ENCODE data around the gene SLC25A21. TPM values are rescaled to one million over a fixed set of nuclear protein-coding genes. Genes with fewer than 3 reads are reported as not detected.

SLC25A21 gene
- total RNA-seq, 1 experiment from 2014 or later, result 7.1 TPM

GRCh38 chr14:36747411-36748184 is 424.8 kb downstream of the SLC25A21 start:
- Histone ChIP-seq H2BK20ac (ENCODE audit: low read depth, low read length, poor library complexity, severe bottlenecking) (no peak overlapping the region), H4K8ac (replicated peaks; ENCODE audit: insufficient read length, low read depth, low read length) (no peak overlapping the region), H2BK120ac (ENCODE audit: low read depth, low read length, poor library complexity, severe bottlenecking) (no peak overlapping the region), H3K14ac (ENCODE audit: insufficient read depth, low read length) (no peak overlapping the region), H2BK15ac (ENCODE audit: low read depth, low read length) (no peak overlapping the region), H3K4me2 (ENCODE audit: insufficient read depth, insufficient read length, low read length) (no peak overlapping the region), H2AK5ac (ENCODE audit: insufficient read length, low read length) (no peak overlapping the region), H3K23ac (ENCODE audit: insufficient read length, low read depth, low read length) (no peak overlapping the region), H2BK5ac (ENCODE audit: insufficient read length, low read length) (no peak overlapping the region), H3K56ac (ENCODE audit: insufficient read length, low read depth, low read length) (no peak overlapping the region), H3K18ac (ENCODE audit: insufficient read length, low read depth, low read length) (no peak overlapping the region), H3K9me3 (ENCODE audit: control insufficient read depth, low read depth, low read length) (no peaks in the 10 kb centered on the region), H2BK12ac (ENCODE audit: insufficient read length, low read depth, low read length) (no peak overlapping the region), H3T11ph (ENCODE audit: low read length) (no peak overlapping the region), H4K91ac (ENCODE audit: insufficient read length, low read depth, low read length) (no peak overlapping the region), H3K27ac (ENCODE audit: insufficient read length, low read depth, low read length) (no peak overlapping the region), H3K79me1 (ENCODE audit: insufficient read depth, low read depth, low read length, poor library complexity, severe bottlenecking) (no peaks in the 10 kb centered on the region), H3K79me2 (ENCODE audit: insufficient read depth, low read length) (no peaks in the 10 kb centered on the region), H3K9ac (ENCODE audit: extremely low read depth, insufficient read length, low read length) (no peak overlapping the region), H4K5ac (ENCODE audit: insufficient read length, low read depth, low read length) (no peak overlapping the region), H3K4ac (ENCODE audit: low read depth, low read length) (no peak overlapping the region), H3K27me3 (ENCODE audit: insufficient read depth, low read length) (no peaks in the 10 kb centered on the region), H2AFZ (ENCODE audit: low read length) (no peak overlapping the region), H3K4me1 (ENCODE audit: insufficient read depth, low read length) (no peaks in the 10 kb centered on the region), H4K20me1 (ENCODE audit: control insufficient read depth, insufficient read depth, insufficient read length) (no peaks in the 10 kb centered on the region), H3K23me2 (ENCODE audit: insufficient read length, low read depth, low read length, poor library complexity, severe bottlenecking) (no peaks in the 10 kb centered on the region)
- Mint-ChIP-seq H3K4me1 (no peaks in the 10 kb centered on the region; a peak in 1 of 4 replicates), H3K36me3 (ENCODE audit: insufficient read depth in 1 of 3, low read depth in 3 of 3) (peaks cover 0 to 3% (median 0%) of the 10 kb centered on the region in 3 experiments; a peak in 1 of 7 replicates), H3K9me3 (peaks cover 7 to 9% of the 10 kb centered on the region in 2 experiments; a peak in 4 of 5 replicates), H3K27ac (no peak overlapping the region), H3K27me3 (ENCODE audit: low read depth) (peaks cover 5% of the 10 kb centered on the region), H3K4me3 (no peak overlapping the region)
- WGBS (ENCODE audit: extremely low coverage, insufficient read length, low lambda C conversion rate), result no CpG with 5 or more reads among the region's 8 CpGs
- DNase-seq, result no peak
- TF ChIP-seq CTCF (conservative IDR thresholded peaks at IDR 0.05), result peak; percentile 84

Data from H9 (cell line).